D341Med (cell line): ENCODE data around the gene OTOP3.
A peak's percentile ranks its signal among the peaks of the same experiment; 100 is the strongest.

Source experiments
- DNase-seq: peaks from one replicate; pipeline ENCODE4 v3.0.0; 2012; ENCODE audit warnings: low spot score

The OTOP3 gene

DNA sequence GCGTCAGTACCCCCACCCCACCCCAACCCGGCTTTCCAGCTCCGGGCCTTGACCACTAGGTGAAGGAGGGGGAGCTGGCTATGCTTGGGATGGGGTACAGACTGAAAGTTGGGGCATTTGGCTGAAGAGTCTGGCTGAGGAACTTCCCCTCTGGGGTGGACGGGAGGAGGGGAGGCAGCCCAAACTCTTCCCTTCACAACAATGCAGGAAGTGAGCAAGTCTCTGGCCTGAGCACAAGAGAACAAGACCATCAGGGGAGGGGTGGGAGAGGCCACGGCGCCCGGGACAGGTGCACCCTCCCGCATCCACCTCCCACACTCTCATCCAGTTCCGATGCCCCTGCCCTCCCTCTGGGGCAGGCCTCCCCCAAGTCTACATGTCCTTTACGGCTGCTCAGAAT lies 18.3 kb upstream of the OTOP3 start:
- no peak for DNase-seq

DNA sequence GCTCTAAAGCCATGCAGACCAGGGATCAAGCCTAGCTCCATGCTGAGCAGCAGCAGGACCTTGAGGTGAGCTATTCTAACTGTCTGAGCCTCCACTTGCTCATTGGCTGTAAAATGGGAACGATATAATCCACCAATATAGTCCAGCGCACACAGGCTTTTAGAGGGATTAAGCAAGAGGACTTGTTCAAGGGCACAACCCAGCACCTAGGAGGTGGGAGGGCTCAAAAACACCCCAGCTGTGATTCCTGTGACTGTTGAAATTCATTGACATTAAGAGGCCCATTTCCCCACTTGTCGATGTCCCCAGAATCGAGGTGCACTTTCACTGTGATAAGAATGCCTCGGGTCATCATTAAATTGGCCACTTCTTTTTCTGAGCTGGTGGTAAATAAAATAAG lies 16.8 kb upstream of the OTOP3 start:
- no peak for DNase-seq

- peak; percentile 82 for DNase-seq
These were observed 16.0 kb upstream of the OTOP3 start for GRCh38 chr17:74919440-74920305.

DNA sequence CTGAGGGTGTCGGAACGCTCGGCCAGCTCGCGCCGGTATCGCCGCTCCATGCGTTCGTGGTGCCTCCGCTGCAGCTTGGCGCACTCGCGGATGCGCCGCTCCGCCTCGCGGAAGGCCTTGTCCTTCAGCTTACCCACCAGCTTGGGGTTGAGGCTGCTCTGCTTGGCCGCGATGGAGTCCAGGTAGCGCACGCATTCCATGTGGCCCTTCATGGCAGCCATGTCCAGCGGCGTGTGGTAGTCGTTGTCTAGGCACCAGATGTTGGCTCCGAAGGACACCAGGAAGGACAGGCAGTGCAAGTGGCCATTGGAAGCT lies 15.4 kb upstream of the OTOP3 start:
- no peak for DNase-seq

GRCh38 chr17:74920642-74921025 lies 15.1 kb upstream of the OTOP3 start:
- peak; percentile 63 for DNase-seq

- no peak for DNase-seq
These were observed 14.5 kb upstream of the OTOP3 start for GRCh38 chr17:74921026-74921681.

DNA sequence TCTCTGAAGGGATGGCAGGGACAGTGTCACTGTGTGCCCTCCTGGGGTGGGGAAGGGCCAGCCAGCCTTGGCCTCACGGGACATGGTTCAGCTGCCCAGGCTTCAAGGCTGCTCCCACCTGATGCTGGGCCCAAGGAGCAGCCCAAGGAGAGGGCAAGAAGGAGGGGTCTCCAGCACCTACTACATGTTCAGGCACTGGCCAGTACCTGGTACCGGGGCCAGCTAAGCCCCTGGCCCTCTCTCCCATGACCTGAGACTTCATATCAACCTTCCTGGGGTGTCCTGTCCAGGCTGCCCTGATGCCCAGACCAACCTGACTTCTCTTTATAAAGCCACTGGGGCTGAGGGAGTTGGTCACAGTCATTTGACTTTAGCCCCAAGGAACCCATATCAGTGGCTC lies 13.9 kb upstream of the OTOP3 start:
- no peak for DNase-seq

GRCh38 chr17:74922172-74922571 lies 13.5 kb upstream of the OTOP3 start:
- no peak for DNase-seq

- no peak for DNase-seq
These were observed 12.8 kb upstream of the OTOP3 start, which contains the start of gene USH1G for GRCh38 chr17:74922694-74923537. TSS of gene USH1G (minus strand) at chr17:74923255. CDS start at chr17:74923073, 182 bp downstream.

DNA sequence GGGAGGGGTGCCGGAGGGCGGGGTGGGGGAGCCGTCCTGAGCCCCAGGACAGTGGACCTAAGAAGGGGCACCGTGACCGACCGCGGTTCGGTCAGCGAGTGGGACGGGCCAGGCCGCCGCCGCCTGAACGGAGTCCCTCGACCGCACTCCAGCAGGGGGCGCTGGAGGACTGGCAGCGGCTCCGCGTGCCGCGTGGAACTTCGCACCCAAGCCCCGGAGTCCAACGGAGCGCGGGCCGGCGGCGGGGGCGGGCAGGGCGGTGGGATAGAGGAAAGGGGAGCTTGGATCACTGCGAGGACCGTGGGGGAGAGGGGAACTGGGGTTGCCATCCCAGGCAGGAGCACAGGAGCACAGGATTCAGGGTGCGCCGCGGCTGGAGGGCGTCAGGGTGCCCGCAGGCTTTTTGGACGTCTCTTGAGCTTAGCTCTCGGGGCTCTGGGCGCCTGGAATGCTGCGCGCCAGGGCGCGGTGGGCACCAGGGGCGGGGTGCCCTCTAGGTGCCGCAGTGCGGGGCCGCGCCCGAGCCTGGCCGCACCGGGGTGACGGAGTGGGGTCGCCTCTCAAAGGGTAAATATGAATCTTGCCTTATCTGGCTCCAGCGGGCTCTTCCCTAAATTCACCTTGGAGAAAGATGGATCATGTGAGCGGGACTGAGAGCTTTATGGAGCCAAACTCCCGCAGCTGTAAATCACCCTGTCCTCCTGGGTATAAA lies 12.0 kb upstream of the OTOP3 start:
- DNase-seq: peak; percentile 97

DNA sequence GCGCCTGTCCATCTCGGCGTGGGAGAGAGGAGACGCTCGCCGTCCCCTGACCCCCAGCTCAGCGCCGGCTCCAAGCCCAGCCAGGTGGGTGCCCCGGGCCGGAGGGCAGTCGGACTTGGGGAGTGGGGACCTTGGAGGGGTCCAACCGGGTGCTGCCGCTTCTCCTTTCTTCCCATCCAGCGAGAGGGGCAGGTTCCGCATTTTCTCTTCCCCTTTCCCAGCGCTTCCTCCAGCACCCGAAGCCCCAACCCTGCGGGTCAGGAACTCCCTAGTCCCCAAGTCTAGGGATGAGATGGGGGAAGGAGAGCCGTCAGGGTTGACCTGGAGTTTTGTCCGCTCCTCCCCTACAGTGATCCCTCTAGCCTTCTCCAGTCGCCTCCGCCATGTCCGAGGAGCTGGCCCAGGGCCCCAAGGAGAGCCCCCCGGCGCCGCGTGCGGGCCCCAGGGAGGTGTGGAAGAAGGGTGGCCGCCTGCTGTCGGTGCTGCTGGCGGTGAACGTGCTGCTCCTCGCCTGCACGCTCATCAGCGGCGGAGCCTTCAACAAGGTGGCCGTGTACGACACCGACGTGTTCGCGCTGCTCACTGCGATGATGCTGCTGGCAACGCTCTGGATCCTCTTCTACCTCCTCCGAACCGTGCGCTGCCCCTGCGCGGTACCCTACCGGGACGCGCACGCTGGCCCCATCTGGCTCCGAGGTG lies 11.3 kb upstream of the OTOP3 start, which contains the start of gene OTOP2:
TSS of gene OTOP2 (plus strand) at position 24 of the 699 bp plus-strand sequence. CDS start at position 384, 360 bp downstream.
- peak; percentile 69 for DNase-seq

DNA sequence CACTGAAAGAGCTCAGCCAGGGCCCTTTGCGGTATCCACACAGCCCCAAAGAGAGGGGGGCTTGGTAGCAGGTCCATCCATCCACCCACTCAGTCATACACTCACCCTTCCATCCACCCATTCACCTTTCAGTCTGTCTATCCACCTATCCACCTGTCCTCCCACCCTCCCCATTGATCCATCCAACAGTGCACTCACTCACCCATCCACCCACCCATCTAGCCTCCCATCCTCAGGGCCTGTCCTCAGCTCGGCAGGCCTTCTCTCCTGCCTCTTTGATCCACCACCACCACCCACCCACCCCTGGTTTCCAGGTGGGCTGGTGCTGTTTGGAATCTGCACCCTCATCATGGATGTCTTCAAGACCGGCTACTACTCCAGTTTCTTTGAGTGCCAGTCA lies 10.5 kb upstream of the OTOP3 start:
- no peak for DNase-seq

- no peak for DNase-seq
These were observed 6.9 kb upstream of the OTOP3 start for GRCh38 chr17:74928786-74929185.

DNA sequence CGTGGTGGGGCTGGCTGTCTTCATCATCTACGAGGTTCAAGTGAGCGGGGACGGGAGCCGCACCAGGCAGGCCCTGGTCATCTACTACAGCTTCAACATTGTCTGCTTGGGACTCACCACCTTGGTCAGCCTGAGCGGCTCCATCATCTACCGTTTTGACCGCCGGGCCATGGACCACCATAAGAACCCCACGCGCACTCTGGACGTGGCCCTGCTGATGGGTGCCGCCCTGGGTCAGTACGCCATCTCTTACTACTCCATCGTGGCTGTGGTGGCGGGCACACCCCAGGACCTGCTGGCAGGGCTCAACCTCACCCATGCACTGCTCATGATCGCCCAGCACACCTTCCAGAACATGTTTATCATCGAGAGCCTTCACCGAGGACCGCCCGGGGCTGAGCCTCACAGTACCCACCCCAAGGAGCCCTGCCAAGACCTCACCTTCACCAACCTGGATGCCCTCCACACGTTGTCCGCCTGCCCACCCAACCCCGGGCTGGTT lies 5.1 kb upstream of the OTOP3 start:
- DNase-seq: no peak

DNA sequence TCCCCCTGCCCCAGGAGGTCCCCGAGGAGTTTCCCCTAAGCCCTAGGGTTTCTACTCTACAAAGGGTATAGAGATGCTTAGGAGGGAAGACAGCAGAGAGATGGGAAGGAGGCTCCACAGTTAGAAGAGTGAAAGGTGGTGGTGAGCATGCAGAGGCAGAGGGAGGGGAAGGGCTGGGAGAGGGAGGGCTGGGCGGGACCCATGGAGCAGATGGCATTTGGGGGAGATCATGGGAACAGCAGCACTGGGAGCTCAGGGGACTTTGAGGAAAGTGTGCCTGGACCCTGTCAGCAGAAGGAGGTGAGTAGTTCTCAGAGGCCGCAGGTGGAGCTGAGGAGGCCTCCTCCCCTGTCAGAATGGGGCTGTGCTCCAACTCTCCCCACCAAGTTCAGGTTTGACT lies 650 bp upstream of the OTOP3 start:
- no peak for DNase-seq

GRCh38 chr17:74936470-74936799 lies 737 bp downstream of the OTOP3 start:
- DNase-seq: no peak

GRCh38 chr17:74937064-74938051 lies 1.7 kb downstream of the OTOP3 start:
- no peak for DNase-seq

DNA sequence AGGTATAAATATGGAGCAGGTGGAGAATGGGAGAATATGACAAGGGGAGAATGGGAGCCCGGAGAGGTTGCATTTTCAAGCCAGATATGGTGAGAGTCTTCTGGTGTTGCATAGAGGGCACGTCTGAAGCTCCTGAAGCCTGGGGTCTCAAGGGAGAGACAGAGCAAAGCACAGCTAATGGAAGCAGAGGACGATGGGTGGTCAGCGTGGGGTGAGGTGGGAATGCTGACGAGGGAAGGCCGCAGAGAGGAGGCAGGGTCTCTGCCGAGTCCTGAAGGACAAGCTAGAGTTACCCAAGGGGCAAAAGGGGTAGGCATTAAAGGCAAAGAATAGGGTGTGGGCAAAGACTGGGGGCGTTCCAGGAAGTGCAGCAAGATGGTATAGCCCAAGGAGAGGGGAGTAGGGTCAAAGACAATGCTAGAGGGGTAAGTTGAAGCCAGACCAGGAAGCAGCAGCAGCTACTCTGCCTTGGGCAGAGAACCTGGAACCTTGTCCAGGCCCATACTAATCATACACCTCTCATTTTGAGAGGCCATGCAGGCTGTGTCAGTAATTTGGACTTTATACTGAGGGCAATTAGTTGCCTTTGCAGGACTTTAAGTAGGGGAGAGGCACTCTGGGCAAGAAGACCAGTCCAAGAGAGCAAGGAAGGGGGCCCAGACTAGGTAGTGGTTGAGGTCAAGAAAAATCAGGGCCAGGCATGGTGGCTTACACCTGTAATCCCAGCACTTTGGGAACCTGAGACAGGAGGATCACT lies 2.7 kb downstream of the OTOP3 start:
- no peak for DNase-seq

GRCh38 chr17:74939534-74939933 lies 3.8 kb downstream of the OTOP3 start:
- DNase-seq: no peak
